Skeletal muscle cell (primary cell): ENCODE measurements around the gene OR52W1.

ENCODE experiments used
- DNase-seq: peaks from one replicate; pipeline ENCODE4 v3.0.0-alpha.2; 2010; ENCODE audit warnings: low read depth
- H3K4me3 ChIP-seq: 2 replicates; pipeline ENCODE4 v1.5.1; 2011; ENCODE audit warnings: low read depth, mild to moderate bottlenecking, control low read depth, low read length, moderate library complexity

OR52W1 gene

DNA sequence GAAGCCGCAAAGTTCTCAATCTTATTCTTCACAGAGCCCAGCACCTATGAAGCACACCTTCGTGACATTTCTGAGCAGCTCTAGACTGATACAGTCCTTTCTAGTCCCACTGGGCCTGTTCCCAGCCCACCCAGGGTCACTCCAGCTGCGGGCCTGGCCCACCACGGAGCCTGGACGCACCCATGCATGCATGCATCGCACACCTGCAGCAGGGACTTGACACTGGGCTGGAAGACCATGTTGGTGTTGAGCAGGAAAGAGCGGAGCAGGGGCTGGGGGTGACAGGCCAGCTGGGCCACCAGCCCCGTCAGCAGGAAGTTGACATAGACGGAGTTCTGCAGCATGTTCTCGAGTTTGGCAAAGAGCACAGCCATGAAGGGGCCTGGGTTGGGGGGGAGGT lies 15.5 kb downstream of the OR52W1 start:
- DNase-seq = no peak
- H3K4me3 ChIP-seq = no peak overlapping the region

GRCh38 chr11:6216501-6216900 lies 17.5 kb downstream of the OR52W1 start:
- H3K4me3 ChIP-seq = no peak overlapping the region
- no peak for DNase-seq

GRCh38 chr11:6217722-6218121 lies 18.7 kb downstream of the OR52W1 start:
- H3K4me3 ChIP-seq = no peak overlapping the region
- no peak for DNase-seq

DNA sequence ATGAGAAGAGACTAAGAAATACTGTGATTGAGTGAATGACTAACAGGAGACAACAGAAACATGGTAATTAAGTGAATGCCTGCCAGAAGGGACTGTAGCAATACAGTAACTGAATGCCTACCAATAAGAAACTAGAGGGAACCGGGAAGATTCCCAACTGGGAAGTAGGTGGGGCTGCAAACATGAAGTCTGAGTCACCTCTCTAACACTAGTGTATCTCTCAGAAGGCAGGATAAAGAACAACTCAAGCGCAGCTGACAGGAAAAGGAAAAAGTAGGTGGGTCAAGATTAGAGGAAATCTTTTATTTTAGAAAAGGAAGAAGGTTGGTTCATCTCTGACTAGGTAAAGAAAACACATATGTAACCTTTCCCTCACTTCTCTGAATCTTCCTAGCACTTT lies 20.3 kb downstream of the OR52W1 start:
- no peak overlapping the region for H3K4me3 ChIP-seq
- peak; percentile 78 for DNase-seq

DNA sequence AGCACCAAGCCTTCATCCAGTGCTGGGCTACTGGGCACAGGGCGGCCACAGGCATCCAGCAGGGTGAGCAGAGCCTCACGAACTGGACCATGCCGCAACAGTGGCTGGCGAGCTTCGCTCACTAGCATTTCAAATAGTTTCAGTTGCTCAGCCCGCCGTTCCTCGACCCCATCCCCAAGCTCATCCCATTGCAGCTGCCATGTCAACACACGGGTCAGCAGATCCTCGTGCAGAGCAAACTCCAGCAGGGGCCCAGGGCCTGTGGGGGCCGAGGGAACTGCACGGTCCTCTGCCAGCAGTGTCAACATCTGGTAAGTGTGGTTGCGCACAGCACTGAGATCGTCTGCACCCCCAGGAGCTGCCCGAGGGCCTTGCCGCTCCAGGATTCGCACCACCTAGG lies 24.8 kb downstream of the OR52W1 start:
- no peak overlapping the region for H3K4me3 ChIP-seq
- DNase-seq = no peak

DNA sequence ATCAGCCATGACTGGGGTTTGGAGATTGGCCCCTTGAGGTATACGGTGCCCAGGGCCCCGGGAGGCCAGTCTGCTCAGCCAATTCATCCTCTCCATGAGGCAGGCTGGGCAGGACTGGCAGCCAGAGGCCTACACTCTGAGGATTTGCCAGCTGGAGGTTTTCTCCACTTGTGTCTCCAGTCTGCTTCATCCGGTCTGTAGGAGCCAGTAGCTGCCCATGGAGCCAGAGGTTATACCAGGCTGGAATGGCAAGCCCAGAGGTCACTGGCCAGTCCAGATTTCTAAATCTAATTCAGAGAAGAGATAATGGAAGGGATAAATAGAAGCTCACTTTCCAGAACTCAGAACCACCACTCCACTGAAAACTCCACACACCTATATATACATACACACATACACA lies 25.4 kb downstream of the OR52W1 start:
- H3K4me3 ChIP-seq = no peak overlapping the region
- DNase-seq = no peak

DNA sequence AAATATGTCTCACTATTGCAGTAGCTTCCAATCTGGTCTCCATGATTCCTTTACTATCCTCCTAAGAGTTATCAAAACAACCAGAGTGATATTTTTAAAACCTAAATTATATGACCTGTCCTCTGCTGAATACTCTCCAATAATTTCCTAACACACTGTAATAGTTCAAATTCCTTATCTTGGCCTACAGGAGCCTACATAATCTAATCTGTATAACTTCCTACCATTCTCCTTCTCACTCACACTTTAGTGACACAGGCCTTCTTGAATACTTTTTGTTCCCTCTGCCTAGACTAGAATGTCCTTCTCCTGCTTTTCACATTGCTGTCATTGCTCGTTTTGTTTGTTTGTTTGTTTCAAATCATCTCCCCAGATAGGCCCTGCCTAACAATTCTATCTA lies 26.0 kb downstream of the OR52W1 start:
- H3K4me3 ChIP-seq = no peak overlapping the region
- DNase-seq = no peak

DNA sequence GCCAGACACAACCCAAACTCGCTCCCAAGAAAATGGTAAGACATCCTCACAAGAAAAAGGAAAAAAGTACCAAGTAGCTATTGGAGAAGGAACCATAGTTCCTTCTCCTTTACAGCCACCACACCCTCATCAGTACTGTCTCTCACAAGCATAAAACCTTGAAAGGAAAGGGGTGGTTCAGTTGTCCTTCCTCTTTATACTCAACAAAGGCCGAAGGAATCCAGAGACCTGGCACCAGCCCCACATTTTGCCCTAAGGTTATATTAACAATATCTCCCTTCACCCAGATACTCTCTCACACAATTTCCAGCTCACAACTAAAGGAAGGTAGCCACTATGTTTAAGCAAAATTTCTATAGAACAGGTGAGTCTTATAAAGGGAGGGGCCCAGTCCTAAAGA lies 26.9 kb downstream of the OR52W1 start:
- no peak overlapping the region for H3K4me3 ChIP-seq
- no peak for DNase-seq

DNA sequence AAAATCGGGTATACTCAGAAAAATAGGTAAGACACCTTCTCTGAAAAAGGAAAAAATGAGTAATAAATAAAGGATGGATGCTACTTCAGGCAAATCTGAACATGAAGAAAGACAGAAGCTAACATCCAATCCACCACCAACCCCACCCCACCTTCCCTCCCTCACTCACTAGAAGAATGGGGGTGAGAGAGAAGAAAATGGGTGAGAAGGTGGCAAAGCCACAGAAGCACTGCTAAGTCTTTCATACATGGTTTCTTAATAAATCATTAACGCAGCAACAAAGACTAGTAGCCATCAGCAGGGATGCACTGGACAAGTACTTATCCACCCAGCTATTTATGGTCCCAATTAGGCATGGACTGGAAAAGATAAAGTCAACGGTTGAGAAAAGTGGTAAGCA lies 29.5 kb downstream of the OR52W1 start:
- DNase-seq = no peak
- no peak overlapping the region for H3K4me3 ChIP-seq

DNA sequence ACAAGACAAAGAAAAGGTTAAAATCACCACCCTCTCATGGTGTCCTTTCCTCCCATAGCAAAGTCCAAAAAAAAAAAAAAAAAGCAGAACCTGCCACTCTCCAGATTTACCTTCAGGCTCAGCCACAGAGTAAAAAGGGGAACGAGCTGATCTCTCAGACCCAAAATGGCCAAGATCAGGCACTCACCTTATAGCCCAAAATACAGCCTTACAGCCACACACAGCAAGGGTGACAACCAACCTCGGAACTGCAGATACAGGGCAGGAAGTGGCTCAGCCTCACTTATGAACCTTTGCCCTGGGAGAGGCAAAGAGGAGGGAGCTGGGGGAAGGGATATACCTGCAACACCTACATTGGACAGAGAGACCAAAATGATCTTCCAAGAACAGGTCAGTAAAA lies 30.9 kb downstream of the OR52W1 start:
- no peak for DNase-seq
- H3K4me3 ChIP-seq = no peak overlapping the region

GRCh38 chr11:6232899-6233298 lies 33.9 kb downstream of the OR52W1 start:
- no peak for DNase-seq

GRCh38 chr11:6233984-6234386 lies 35.0 kb downstream of the OR52W1 start:
- no peak for DNase-seq

More at GRCh38 chr11:6232899-6233298, 33.9 kb downstream of the OR52W1 start:
- no peak overlapping the region for H3K4me3 ChIP-seq

GRCh38 chr11:6234387-6235107 lies 35.5 kb downstream of the OR52W1 start, which contains the start of gene FHIP1B:
TSS of gene FHIP1B (minus strand) at chr11:6234636. CDS start at chr11:6224516, 10,120 bp downstream.
- peak; percentile 100 for DNase-seq
- H3K4me3 ChIP-seq = peak within 1 kb of the TSS; percentile 73

More at GRCh38 chr11:6233984-6234386, 35.0 kb downstream of the OR52W1 start:
- peak overlapping the region; percentile 73 for H3K4me3 ChIP-seq

- H3K4me3 ChIP-seq = no peak overlapping the region
- DNase-seq = no peak
These were observed 38.2 kb downstream of the OR52W1 start for GRCh38 chr11:6237266-6237665.

- no peak overlapping the region for H3K4me3 ChIP-seq
- no peak for DNase-seq
These were observed 38.8 kb downstream of the OR52W1 start for GRCh38 chr11:6237761-6238302.

GRCh38 chr11:6238902-6239301 lies 39.9 kb downstream of the OR52W1 start, which contains the start of gene CNGA4:
TSS of gene CNGA4 (plus strand) at chr11:6239089. CDS start at chr11:6239207, 118 bp downstream.
- DNase-seq = no peak
- no peak within 1 kb of the TSS for H3K4me3 ChIP-seq

DNA sequence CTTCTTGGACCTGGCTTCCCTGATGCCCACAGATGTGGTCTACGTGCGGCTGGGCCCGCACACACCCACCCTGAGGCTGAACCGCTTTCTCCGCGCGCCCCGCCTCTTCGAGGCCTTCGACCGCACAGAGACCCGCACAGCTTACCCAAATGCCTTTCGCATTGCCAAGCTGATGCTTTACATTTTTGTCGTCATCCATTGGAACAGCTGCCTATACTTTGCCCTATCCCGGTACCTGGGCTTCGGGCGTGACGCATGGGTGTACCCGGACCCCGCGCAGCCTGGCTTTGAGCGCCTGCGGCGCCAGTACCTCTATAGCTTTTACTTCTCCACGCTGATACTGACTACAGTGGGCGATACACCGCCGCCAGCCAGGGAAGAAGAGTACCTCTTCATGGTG lies 41.1 kb downstream of the OR52W1 start:
- H3K4me3 ChIP-seq = no peak overlapping the region
- no peak for DNase-seq

- DNase-seq = no peak
- no peak overlapping the region for H3K4me3 ChIP-seq
These were observed 41.8 kb downstream of the OR52W1 start for GRCh38 chr11:6240781-6241180.

DNA sequence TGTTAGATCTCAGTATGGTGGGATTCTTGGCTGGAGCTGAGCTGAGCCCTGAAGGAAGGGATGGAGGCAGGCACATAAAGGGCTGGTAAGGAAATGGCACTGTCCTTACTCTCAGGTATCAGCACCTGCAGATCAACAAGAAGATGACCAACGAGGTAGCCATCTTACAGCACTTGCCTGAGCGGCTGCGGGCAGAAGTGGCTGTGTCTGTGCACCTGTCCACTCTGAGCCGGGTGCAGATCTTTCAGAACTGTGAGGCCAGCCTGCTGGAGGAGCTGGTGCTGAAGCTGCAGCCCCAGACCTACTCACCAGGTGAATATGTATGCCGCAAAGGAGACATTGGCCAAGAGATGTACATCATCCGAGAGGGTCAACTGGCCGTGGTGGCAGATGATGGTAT lies 42.3 kb downstream of the OR52W1 start:
- no peak overlapping the region for H3K4me3 ChIP-seq
- DNase-seq = no peak

- H3K4me3 ChIP-seq = no peak overlapping the region
- DNase-seq = no peak
These were observed 46.5 kb downstream of the OR52W1 start for GRCh38 chr11:6245536-6245935.

GRCh38 chr11:6248248-6248647 lies 49.2 kb downstream of the OR52W1 start:
- no peak for DNase-seq

More at GRCh38 chr11:6248248-6248647, 49.2 kb downstream of the OR52W1 start:
- H3K4me3 ChIP-seq = no peak overlapping the region
